Ovary (tissue), 9 donors: ENCODE results near the gene DNAH8. TPM values are rescaled to one million over a fixed set of nuclear protein-coding genes. Genes with fewer than 3 reads are reported as not detected.

Source experiments
- DNase-seq, 5 donors: peaks; one replicate each; pipeline ENCODE4 v3.0.0-alpha.2; 2019 to 2020
- H3K27ac ChIP-seq, 2 donors: fragments of 200-600 bp; one replicate each; pipeline versions ENCODE4 v1.5.1 to v1.8.0; 2019 to 2022
- H3K27me3 ChIP-seq: fragments of 200-600 bp; one replicate; pipeline ENCODE4 v1.8.0; 2022
- H3K36me3 ChIP-seq: fragments of 200-600 bp; sonication (generic); one replicate; pipeline ENCODE4 v1.5.1; 2019
- H3K4me1 ChIP-seq: one replicate; pipeline ENCODE4 v1.8.1; 2013; ENCODE audit warnings: mild to moderate bottlenecking, moderate library complexity; ENCODE audit not compliant: insufficient read depth
- H3K4me3 ChIP-seq: fragments of 200-600 bp; sonication (generic); one replicate; pipeline ENCODE4 v1.5.1; 2017
- H3K9me3 ChIP-seq, 2 donors: fragments of 200-600 bp in 1 of 2; sonication (generic) in 1 of 2; one replicate each; pipeline versions ENCODE4 v1.5.1 to v1.8.1; 2013 to 2019; ENCODE audit warnings: mild to moderate bottlenecking in 1 of 2, moderate library complexity in 1 of 2
- CTCF ChIP-seq, 3 donors: fragments of 450-650 bp in 2 of 3; fragments of 200-600 bp in 1 of 3; IDR thresholded peaks; one replicate each; pipeline versions ENCODE4 v1.5.1 to v1.8.0; 2016 to 2022; ENCODE audit warnings: antibody characterized with exemption in 3 of 3, mild to moderate bottlenecking in 1 of 3
- EP300 ChIP-seq: sonication (generic); formaldehyde crosslinking; IDR thresholded peaks from one replicate; pipeline ENCODE4 v1.6.1; 2017; ENCODE audit warnings: antibody characterized with exemption
- POLR2A ChIP-seq: fragments of 450-650 bp; IDR thresholded peaks from one replicate; pipeline ENCODE4 v1.6.1; 2017; ENCODE audit warnings: antibody characterized with exemption, mild to moderate bottlenecking, moderate library complexity
- WGBS, 3 donors: extraction: QIAGEN DNeasy Blood & Tissue Kit in 1 of 3; methylation state at CpG; one replicate each; pipeline versions ENCODE4 v1.1.5 to v1.1.7; 2013 to 2017; 5-methylcytosine and 5-hydroxymethylcytosine counted together
- intact Hi-C, 4 donors: fragments of 100-400 bp; cut with DNase I; formaldehyde crosslinking; loops; one replicate each; pipeline versions ENCODE4 v1.11.0 to v1.15.1; 2022 to 2023
- polyA plus RNA-seq, 2 donors: library from polyadenylated mRNA; stranded (reverse); fragments of 200-250 nt in 1 of 2; fragments of 350-450 nt in 1 of 2; fragmentation: Illumina TruSeq in 1 of 2; extraction: RNeasy Lipid Tissue Mini Kit (QIAGEN cat#74804) in 1 of 2; gene quantifications; one replicate each; pipeline ENCODE4 v1.2.3, GENCODE V29; 2013 to 2014
- total RNA-seq, 7 donors: library from RNA; depleted of rRNA in 2 of 7; stranded (reverse); fragments of >200 nt in 2 of 7; fragmentation: NEBNext Ultra II Directional in 3 of 7; extraction: Animal tissue kit (Norgen Biotek cat#: 25700) in 3 of 7; gene quantifications; one replicate each; pipeline versions ENCODE4 v1.1.0 to v1.2.4, GENCODE V29; 2016 to 2023
- donor health status: DM: no; HTN: no; CAD: no; lungs with moderate emphysema.
- donor health status: DM: no; HTN: no; CAD: no.
- donor health status: Bipolar disorder and iron deficiency.
- donor health status: DM: yes; HTN: yes; CAD: no.
- donor health status: DM: no; HTN: no; CAD: no.
- donor health status: DM: yes; HTN: yes; CAD: no.

DNAH8 gene
- total and polyA plus RNA-seq, 9 donors = under 0.01 to 0.08 (median 0.01) TPM; not detected in 4

- H3K4me1 ChIP-seq = no peaks in the 10 kb centered on the region
- H3K27me3 ChIP-seq = no peaks in the 10 kb centered on the region
- H3K27ac ChIP-seq = no peak overlapping the region
- no peaks in the 10 kb centered on the region for H3K36me3 ChIP-seq
- no peaks in the 10 kb centered on the region for H3K9me3 ChIP-seq
- H3K4me3 ChIP-seq = no peak overlapping the region
- intact Hi-C loops = no loop called here
- 62 to 74% (median 62%) methylated on average over 2 of the region's 2 CpGs for WGBS, 3 donors
- no peak for DNase-seq
- no peak for TF ChIP-seq EP300
- TF ChIP-seq CTCF (IDR thresholded peaks at IDR 0.05) = no peak
- no peak for TF ChIP-seq POLR2A
Measured at GRCh38 chr6:39020136-39020535, 305.0 kb downstream of the DNAH8 start.

- intact Hi-C loops = no loop called here
- no peaks in the 10 kb centered on the region for H3K4me1 ChIP-seq
- no peaks in the 10 kb centered on the region for H3K27me3 ChIP-seq
- H3K27ac ChIP-seq = no peak overlapping the region
- no peaks in the 10 kb centered on the region for H3K9me3 ChIP-seq
- TF ChIP-seq POLR2A (no peak), EP300 (no peak), CTCF (IDR thresholded peaks at IDR 0.05) (no peak)
- WGBS, 3 donors = 51 to 65% (median 55%) methylated on average over 2 of the region's 2 CpGs
- H3K4me3 ChIP-seq = no peak overlapping the region
- no peak for DNase-seq
- no peaks in the 10 kb centered on the region for H3K36me3 ChIP-seq
Measured at GRCh38 chr6:39021041-39021440, 305.9 kb downstream of the DNAH8 start.

GRCh38 chr6:39021779-39022178 lies 306.7 kb downstream of the DNAH8 start:
- H3K27me3 ChIP-seq = no peaks in the 10 kb centered on the region
- no peaks in the 10 kb centered on the region for H3K36me3 ChIP-seq
- no peak for DNase-seq
- 51 to 60% (median 59%) methylated on average over 1 of the region's 1 CpG for WGBS, 3 donors
- no peak overlapping the region for H3K27ac ChIP-seq
- intact Hi-C loops = no loop called here
- H3K4me3 ChIP-seq = no peak overlapping the region
- TF ChIP-seq CTCF (IDR thresholded peaks at IDR 0.05) (no peak), EP300 (no peak), POLR2A (no peak)
- no peaks in the 10 kb centered on the region for H3K9me3 ChIP-seq
- H3K4me1 ChIP-seq = no peaks in the 10 kb centered on the region

- DNase-seq = no peak
- no peak overlapping the region for H3K27ac ChIP-seq
- no peaks in the 10 kb centered on the region for H3K4me1 ChIP-seq
- no peaks in the 10 kb centered on the region for H3K9me3 ChIP-seq
- no peaks in the 10 kb centered on the region for H3K36me3 ChIP-seq
- H3K4me3 ChIP-seq = no peak overlapping the region
- 38 to 60% (median 39%) methylated on average over 3 of the region's 3 CpGs for WGBS, 3 donors
- no peaks in the 10 kb centered on the region for H3K27me3 ChIP-seq
- TF ChIP-seq POLR2A (no peak), CTCF (IDR thresholded peaks at IDR 0.05) (no peak), EP300 (no peak)
- intact Hi-C loops = no loop called here
Measured at GRCh38 chr6:39026175-39026574, 311.1 kb downstream of the DNAH8 start.
